Urinary bladder (tissue), 4 donors: ENCODE data around the gene MALRD1. TPM values are rescaled to one million over a fixed set of nuclear protein-coding genes. Genes with fewer than 3 reads are reported as not detected.

Experiments
- DNase-seq: peaks from one replicate; pipeline ENCODE4 v3.0.0-alpha.2; 2015; ENCODE audit errors: extremely low spot score
- H3K27ac ChIP-seq: one replicate; pipeline ENCODE4 v1.5.1; 2013; ENCODE audit warnings: low read depth, mild to moderate bottlenecking, moderate library complexity
- H3K36me3 ChIP-seq: one replicate; pipeline ENCODE4 v1.6.1; 2013; ENCODE audit warnings: mild to moderate bottlenecking, moderate library complexity; ENCODE audit not compliant: insufficient read depth
- H3K4me1 ChIP-seq: one replicate; pipeline ENCODE4 v1.6.1; 2013; ENCODE audit warnings: mild to moderate bottlenecking, moderate library complexity; ENCODE audit not compliant: insufficient read depth
- H3K4me3 ChIP-seq: one replicate; pipeline ENCODE4 v1.5.1; 2013; ENCODE audit warnings: low read depth, low read length
- WGBS: extraction: QIAGEN DNeasy Blood & Tissue Kit; methylation state at CpG from one replicate; pipeline ENCODE4 v1.1.7; 2013; 5-methylcytosine and 5-hydroxymethylcytosine counted together
- polyA plus RNA-seq: library from polyadenylated mRNA; stranded (reverse); fragments of 200-250 nt; gene quantifications from one replicate; pipeline ENCODE4 v1.2.3, GENCODE V29; 2013
- total RNA-seq: library from RNA; depleted of rRNA; stranded (reverse); fragments of >200 nt; gene quantifications from one replicate; pipeline ENCODE4 v1.2.3, GENCODE V29; 2014
- donor health status: healthy with polysubstance abuse.
- donor health status: healthy.

The MALRD1 gene
- total and polyA plus RNA-seq, 2 donors: 0.52 to 13.8 TPM

GRCh38 chr10:19656420-19657042 is 607.9 kb downstream of the MALRD1 start:
- Histone ChIP-seq H3K36me3 (no peaks in the 10 kb centered on the region), H3K4me1 (no peaks in the 10 kb centered on the region), H3K4me3 (no peak overlapping the region), H3K27ac (no peak overlapping the region)
- no peak for DNase-seq
- 96% methylated on average over 3 of the region's 3 CpGs for WGBS

- no peak for DNase-seq
- Histone ChIP-seq H3K4me1 (no peaks in the 10 kb centered on the region), H3K27ac (no peak overlapping the region), H3K4me3 (no peak overlapping the region), H3K36me3 (no peaks in the 10 kb centered on the region)
- WGBS: 72% methylated on average over 3 of the region's 3 CpGs
These were observed 609.5 kb downstream of the MALRD1 start for GRCh38 chr10:19658131-19658530.

GRCh38 chr10:19658622-19659233 is 610.1 kb downstream of the MALRD1 start:
- H3K4me3 ChIP-seq: no peak overlapping the region
- no peaks in the 10 kb centered on the region for H3K4me1 ChIP-seq
- WGBS: 65% methylated on average over 5 of the region's 5 CpGs
- no peak overlapping the region for H3K27ac ChIP-seq
- H3K36me3 ChIP-seq: no peaks in the 10 kb centered on the region
- DNase-seq: no peak

- Histone ChIP-seq H3K4me1 (no peaks in the 10 kb centered on the region), H3K4me3 (no peak overlapping the region), H3K36me3 (no peaks in the 10 kb centered on the region), H3K27ac (no peak overlapping the region)
- DNase-seq: no peak
- 86% methylated on average over 4 of the region's 4 CpGs for WGBS
These were observed 611.5 kb downstream of the MALRD1 start for GRCh38 chr10:19659920-19660655.

- Histone ChIP-seq H3K27ac (no peak overlapping the region), H3K4me1 (no peaks in the 10 kb centered on the region), H3K4me3 (no peak overlapping the region), H3K36me3 (no peaks in the 10 kb centered on the region)
- WGBS: 98% methylated on average over 1 of the region's 1 CpG
- no peak for DNase-seq
These were observed 614.7 kb downstream of the MALRD1 start for GRCh38 chr10:19663344-19663743.

GRCh38 chr10:19668116-19668515 is 619.5 kb downstream of the MALRD1 start:
- no peak for DNase-seq
- no peaks in the 10 kb centered on the region for H3K36me3 ChIP-seq

GRCh38 chr10:19676063-19676462 is 627.5 kb downstream of the MALRD1 start:
- Histone ChIP-seq H3K36me3 (no peaks in the 10 kb centered on the region), H3K4me1 (no peaks in the 10 kb centered on the region), H3K4me3 (no peak overlapping the region), H3K27ac (no peak overlapping the region)
- 82% methylated on average over 4 of the region's 4 CpGs for WGBS
- DNase-seq: no peak

More at GRCh38 chr10:19668116-19668515, 619.5 kb downstream of the MALRD1 start:
- no peaks in the 10 kb centered on the region for H3K4me1 ChIP-seq
- H3K4me3 ChIP-seq: no peak overlapping the region
- WGBS: 89% methylated on average over 5 of the region's 5 CpGs
- no peak overlapping the region for H3K27ac ChIP-seq

GRCh38 chr10:19683356-19683755 is 634.8 kb downstream of the MALRD1 start:
- WGBS: 53% methylated on average over 3 of the region's 3 CpGs
- no peak for DNase-seq
- Histone ChIP-seq H3K36me3 (no peaks in the 10 kb centered on the region), H3K4me3 (no peak overlapping the region), H3K4me1 (no peaks in the 10 kb centered on the region), H3K27ac (no peak overlapping the region)

- DNase-seq: no peak
- Histone ChIP-seq H3K4me3 (no peak overlapping the region), H3K27ac (no peak overlapping the region), H3K4me1 (no peaks in the 10 kb centered on the region), H3K36me3 (no peaks in the 10 kb centered on the region)
- WGBS: 39% methylated on average over 5 of the region's 5 CpGs
These were observed 635.4 kb downstream of the MALRD1 start for GRCh38 chr10:19683960-19684359.

- H3K36me3 ChIP-seq: no peaks in the 10 kb centered on the region
- no peaks in the 10 kb centered on the region for H3K4me1 ChIP-seq
- H3K4me3 ChIP-seq: no peak overlapping the region
- H3K27ac ChIP-seq: no peak overlapping the region
- no peak for DNase-seq
- 79% methylated on average over 3 of the region's 3 CpGs for WGBS
These were observed 639.7 kb downstream of the MALRD1 start for GRCh38 chr10:19688344-19688743.

- Histone ChIP-seq H3K4me1 (no peaks in the 10 kb centered on the region), H3K4me3 (no peak overlapping the region), H3K27ac (no peak overlapping the region), H3K36me3 (no peaks in the 10 kb centered on the region)
- 78% methylated on average over 3 of the region's 3 CpGs for WGBS
- DNase-seq: no peak
These were observed 640.6 kb downstream of the MALRD1 start for GRCh38 chr10:19689231-19689630.

GRCh38 chr10:19699299-19699698 is 650.7 kb downstream of the MALRD1 start:
- Histone ChIP-seq H3K36me3 (no peaks in the 10 kb centered on the region), H3K27ac (no peak overlapping the region), H3K4me1 (no peaks in the 10 kb centered on the region), H3K4me3 (no peak overlapping the region)
- DNase-seq: no peak
- 91% methylated on average over 3 of the region's 3 CpGs for WGBS

- WGBS: 81% methylated on average over 4 of the region's 4 CpGs
- H3K4me1 ChIP-seq: no peaks in the 10 kb centered on the region
These were observed 652.9 kb downstream of the MALRD1 start for GRCh38 chr10:19701427-19702052.

GRCh38 chr10:19702215-19702614 is 653.6 kb downstream of the MALRD1 start:
- H3K36me3 ChIP-seq: no peaks in the 10 kb centered on the region
- no peak for DNase-seq
- no peak overlapping the region for H3K27ac ChIP-seq
- WGBS: 90% methylated on average over 2 of the region's 2 CpGs
- H3K4me1 ChIP-seq: no peaks in the 10 kb centered on the region
- H3K4me3 ChIP-seq: no peak overlapping the region

More at GRCh38 chr10:19701427-19702052, 652.9 kb downstream of the MALRD1 start:
- Histone ChIP-seq H3K4me3 (no peak overlapping the region), H3K36me3 (no peaks in the 10 kb centered on the region), H3K27ac (no peak overlapping the region)
- no peak for DNase-seq
